ENCODE results near the gene PRKAR2A. TPM values are rescaled to one million over a fixed set of nuclear protein-coding genes. Genes with fewer than 3 reads are reported as not detected.
"Not testable (repeated sequence)": the region's sequence is repeated elsewhere in the genome, so short reads cannot be mapped to it uniquely, and the experiment has no call there.

The PRKAR2A gene
- total RNA-seq, 1 donor from 2014 or later = 148 TPM

- peaks cover 22 to 55% of the 10 kb centered on the region in 2 donors for H3K36me3 ChIP-seq
- no peak overlapping the region for H3K4me3 ChIP-seq
These were observed 63.1 kb downstream of the PRKAR2A start for GRCh38 chr3:48784426-48785120.

DNA sequence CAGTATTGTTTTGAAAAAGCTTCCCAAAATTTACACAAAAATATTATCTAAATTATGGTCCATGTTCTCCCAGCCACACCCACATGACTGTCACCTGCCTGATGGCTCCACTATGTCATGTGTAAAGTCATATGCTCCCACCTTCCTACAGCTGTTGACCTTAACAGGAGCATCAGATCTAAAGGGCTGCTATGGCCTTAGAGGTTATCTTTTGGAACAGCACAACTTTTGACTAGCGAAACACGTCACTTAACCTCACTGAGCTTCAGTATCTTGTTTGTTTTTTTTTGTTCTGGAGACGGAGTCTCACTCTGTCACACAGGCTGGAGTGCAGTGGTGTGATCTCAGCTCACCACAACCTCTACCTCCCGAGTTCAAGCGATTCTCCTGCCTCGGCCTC, 64.4 kb downstream of the PRKAR2A start:
- H3K36me3 ChIP-seq = peaks cover 25 to 56% of the 10 kb centered on the region in 2 donors

More at GRCh38 chr3:48784426-48785120, 63.1 kb downstream of the PRKAR2A start:
- no peak overlapping the region for H3K27ac ChIP-seq
- intact Hi-C loops (cut with DNase I) = no loop called here
- TF ChIP-seq, protein P1, sequence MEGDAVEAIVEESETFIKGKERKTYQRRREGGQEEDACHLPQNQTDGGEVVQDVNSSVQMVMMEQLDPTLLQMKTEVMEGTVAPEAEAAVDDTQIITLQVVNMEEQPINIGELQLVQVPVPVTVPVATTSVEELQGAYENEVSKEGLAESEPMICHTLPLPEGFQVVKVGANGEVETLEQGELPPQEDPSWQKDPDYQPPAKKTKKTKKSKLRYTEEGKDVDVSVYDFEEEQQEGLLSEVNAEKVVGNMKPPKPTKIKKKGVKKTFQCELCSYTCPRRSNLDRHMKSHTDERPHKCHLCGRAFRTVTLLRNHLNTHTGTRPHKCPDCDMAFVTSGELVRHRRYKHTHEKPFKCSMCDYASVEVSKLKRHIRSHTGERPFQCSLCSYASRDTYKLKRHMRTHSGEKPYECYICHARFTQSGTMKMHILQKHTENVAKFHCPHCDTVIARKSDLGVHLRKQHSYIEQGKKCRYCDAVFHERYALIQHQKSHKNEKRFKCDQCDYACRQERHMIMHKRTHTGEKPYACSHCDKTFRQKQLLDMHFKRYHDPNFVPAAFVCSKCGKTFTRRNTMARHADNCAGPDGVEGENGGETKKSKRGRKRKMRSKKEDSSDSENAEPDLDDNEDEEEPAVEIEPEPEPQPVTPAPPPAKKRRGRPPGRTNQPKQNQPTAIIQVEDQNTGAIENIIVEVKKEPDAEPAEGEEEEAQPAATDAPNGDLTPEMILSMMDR (IDR thresholded peaks at IDR 0.05) = no peak
- no peaks in the 10 kb centered on the region for H3K27me3 ChIP-seq
- DNase-seq (ENCODE audit: low spot score in 2 of 2) = no peak
- H3K9me3 ChIP-seq = no peaks in the 10 kb centered on the region
- H3K4me1 ChIP-seq = no peaks in the 10 kb centered on the region

DNA sequence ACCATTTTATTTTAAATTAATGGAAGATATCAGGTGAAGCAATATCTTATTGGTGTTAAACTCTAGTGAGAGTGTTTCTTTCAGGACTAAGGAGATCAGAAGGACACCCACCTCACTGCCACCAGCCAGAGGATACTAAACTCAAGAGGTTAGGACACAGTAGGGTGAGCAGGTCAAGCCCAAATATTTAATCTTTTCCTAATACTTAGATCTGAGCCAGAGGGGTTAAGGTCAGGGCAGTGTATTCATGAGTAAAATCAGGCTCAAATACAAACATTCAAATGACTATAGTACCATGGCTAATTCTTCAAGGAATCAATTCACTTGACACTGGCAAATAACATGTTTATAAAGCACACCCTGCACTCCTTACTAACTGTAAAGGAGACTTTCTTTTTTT, 65.6 kb downstream of the PRKAR2A start:
- Histone ChIP-seq H3K4me1 (no peaks in the 10 kb centered on the region), H3K9me3 (no peaks in the 10 kb centered on the region), H3K4me3 (no peak overlapping the region), H3K27me3 (no peaks in the 10 kb centered on the region), H3K27ac (no peak overlapping the region), H3K36me3 (peaks cover 23 to 54% of the 10 kb centered on the region in 2 donors)
- DNase-seq (ENCODE audit: low spot score in 2 of 2) = no peak
- intact Hi-C loops (cut with DNase I) = no loop called here
- TF ChIP-seq, protein P1 (IDR thresholded peaks at IDR 0.05) = no peak

More for the DNA sequence above, 64.4 kb downstream of the PRKAR2A start:
- Histone ChIP-seq H3K9me3 (no peaks in the 10 kb centered on the region), H3K4me3 (no peak overlapping the region), H3K4me1 (no peaks in the 10 kb centered on the region), H3K27ac (no peak overlapping the region), H3K27me3 (no peaks in the 10 kb centered on the region)
- TF ChIP-seq, protein P1 (IDR thresholded peaks at IDR 0.05) = no peak
- DNase-seq (ENCODE audit: low spot score in 2 of 2) = no peak
- intact Hi-C loops (cut with DNase I) = no loop called here

- H3K27ac ChIP-seq; H3K9me3 ChIP-seq; H3K4me1 ChIP-seq; intact Hi-C loops (cut with DNase I); H3K4me3 ChIP-seq; H3K27me3 ChIP-seq; DNase-seq (ENCODE audit: low spot score in 2 of 2): not testable (repeated sequence)
- peaks cover 18 to 56% of the 10 kb centered on the region in 2 donors for H3K36me3 ChIP-seq
These were observed 69.1 kb downstream of the PRKAR2A start for GRCh38 chr3:48778565-48778964.

DNA sequence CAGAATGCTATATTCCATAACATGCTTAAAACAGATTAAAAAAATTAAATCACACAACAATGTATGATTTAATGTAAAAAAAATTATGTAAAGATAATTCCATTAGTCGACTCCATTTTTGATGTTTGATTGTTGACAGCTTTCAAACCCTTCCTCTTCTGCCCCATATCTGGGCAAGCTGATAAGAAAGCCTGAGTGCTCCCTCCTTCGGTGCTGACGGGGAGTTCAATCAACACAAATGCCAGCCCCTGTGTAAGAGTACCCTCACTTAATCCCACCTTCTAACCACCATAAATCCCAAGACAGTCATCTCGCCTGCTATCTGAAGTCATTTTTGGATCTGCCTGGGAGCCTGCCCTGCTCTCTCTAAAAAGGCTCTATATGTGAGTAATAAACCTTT, 70.8 kb downstream of the PRKAR2A start:
- Histone ChIP-seq H3K9me3 (no peaks in the 10 kb centered on the region), H3K4me3 (no peak overlapping the region), H3K27me3 (no peaks in the 10 kb centered on the region), H3K27ac (no peak overlapping the region), H3K36me3 (peaks cover 22 to 50% of the 10 kb centered on the region in 2 donors), H3K4me1 (no peaks in the 10 kb centered on the region)
- no peak for DNase-seq (ENCODE audit: low spot score in 2 of 2)
- TF ChIP-seq, protein P1 (IDR thresholded peaks at IDR 0.05) = no peak
- intact Hi-C loops (cut with DNase I) = no loop called here

GRCh38 chr3:48770192-48770502, 77.5 kb downstream of the PRKAR2A start:
- peaks cover 28 to 64% of the 10 kb centered on the region in 2 donors for H3K36me3 ChIP-seq
- no peaks in the 10 kb centered on the region for H3K4me1 ChIP-seq

More at GRCh38 chr3:48770192-48770502, 77.5 kb downstream of the PRKAR2A start:
- Histone ChIP-seq H3K27me3 (no peaks in the 10 kb centered on the region), H3K4me3 (no peak overlapping the region), H3K9me3 (no peaks in the 10 kb centered on the region), H3K27ac (no peak overlapping the region)
- TF ChIP-seq, protein P1 (IDR thresholded peaks at IDR 0.05) = no peak
- intact Hi-C loops (cut with DNase I) = no loop called here
- DNase-seq (ENCODE audit: low spot score in 2 of 2) = no peak

Measured in ascending aorta (tissue), 2 donors.